SH-SY5Y (cell line): ENCODE data around the gene PTTG1IP.

ENCODE experiments used
- GATA2 ChIP-seq: IDR thresholded peaks from 2 replicates; pipeline ENCODE4 v1.6.1; 2011; ENCODE audit warnings: mild to moderate bottlenecking, low read depth, low read length
- GATA3 ChIP-seq: IDR thresholded peaks from 2 replicates; pipeline ENCODE4 v1.6.1; 2011; ENCODE audit warnings: low read depth, mild to moderate bottlenecking, low read length, moderate library complexity

DNA sequence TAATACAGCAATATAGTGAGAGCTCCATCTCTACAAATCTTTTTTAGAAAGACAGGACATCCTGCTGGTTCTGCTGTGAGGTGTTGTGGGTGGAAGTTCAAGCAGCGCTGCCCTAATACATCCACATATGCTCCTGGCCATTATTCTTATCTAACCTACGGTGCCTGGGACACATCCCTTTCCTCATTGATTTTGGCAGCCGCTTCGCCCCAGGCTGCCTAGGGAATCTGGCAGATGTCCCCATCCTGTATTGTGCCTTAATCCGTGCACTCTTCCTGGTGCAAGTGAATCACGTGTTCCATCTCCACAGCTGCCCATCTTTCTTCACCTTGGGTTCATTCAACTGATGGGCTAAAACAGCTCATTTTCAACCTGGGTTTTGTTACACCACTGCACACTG is 68.7 kb downstream of the PTTG1IP start:
- TF ChIP-seq GATA2, result peak; percentile 50; the same call in 1 of the 2 replicates
- no peak for TF ChIP-seq GATA3
